Neural cell (in vitro differentiated cells): ENCODE data around the gene ITGB6.

Experiments
- MXI1 ChIP-seq: fragments of 450-650 bp; conservative IDR thresholded peaks from 2 replicates; pipeline ENCODE4 v1.6.1; 2014; ENCODE audit warnings: antibody characterized with exemption, mild to moderate bottlenecking; ENCODE audit not compliant: poor library complexity, severe bottlenecking
- POLR2AphosphoS5 ChIP-seq: IDR thresholded peaks from 2 replicates; pipeline ENCODE4 v1.6.1; 2012
- TAF1 ChIP-seq: IDR thresholded peaks from 2 replicates; pipeline ENCODE4 v1.6.1; 2012; ENCODE audit warnings: low read depth
- TF ChIP-seq, protein P1 (sequence below): fragments of 450-650 bp; IDR thresholded peaks from 2 replicates; pipeline ENCODE4 v1.5.1; 2014; ENCODE audit warnings: antibody characterized with exemption, mild to moderate bottlenecking, moderate library complexity; ENCODE audit not compliant: poor library complexity, severe bottlenecking

DNA sequence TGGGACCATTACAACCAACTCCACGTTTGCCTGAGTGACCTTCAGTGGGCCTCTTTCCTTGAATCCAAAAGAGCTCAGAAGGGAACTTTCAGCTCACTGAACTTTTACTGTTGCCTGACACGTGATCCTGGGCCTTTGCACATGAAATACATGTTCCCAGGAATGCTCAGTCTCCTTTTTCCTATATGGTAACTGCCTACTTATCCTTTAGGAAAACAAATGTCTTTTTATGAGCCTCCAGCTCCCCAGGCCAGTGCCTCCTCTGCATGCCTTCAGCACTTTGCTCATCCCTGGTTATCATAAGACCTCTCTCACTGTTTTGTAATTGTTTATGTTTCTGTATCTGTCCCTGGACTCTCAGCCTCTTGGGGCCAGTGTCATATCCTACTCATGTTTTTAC lies 142.7 kb downstream of the ITGB6 start:
- TF ChIP-seq POLR2AphosphoS5, result no peak
- TF ChIP-seq, protein P1, sequence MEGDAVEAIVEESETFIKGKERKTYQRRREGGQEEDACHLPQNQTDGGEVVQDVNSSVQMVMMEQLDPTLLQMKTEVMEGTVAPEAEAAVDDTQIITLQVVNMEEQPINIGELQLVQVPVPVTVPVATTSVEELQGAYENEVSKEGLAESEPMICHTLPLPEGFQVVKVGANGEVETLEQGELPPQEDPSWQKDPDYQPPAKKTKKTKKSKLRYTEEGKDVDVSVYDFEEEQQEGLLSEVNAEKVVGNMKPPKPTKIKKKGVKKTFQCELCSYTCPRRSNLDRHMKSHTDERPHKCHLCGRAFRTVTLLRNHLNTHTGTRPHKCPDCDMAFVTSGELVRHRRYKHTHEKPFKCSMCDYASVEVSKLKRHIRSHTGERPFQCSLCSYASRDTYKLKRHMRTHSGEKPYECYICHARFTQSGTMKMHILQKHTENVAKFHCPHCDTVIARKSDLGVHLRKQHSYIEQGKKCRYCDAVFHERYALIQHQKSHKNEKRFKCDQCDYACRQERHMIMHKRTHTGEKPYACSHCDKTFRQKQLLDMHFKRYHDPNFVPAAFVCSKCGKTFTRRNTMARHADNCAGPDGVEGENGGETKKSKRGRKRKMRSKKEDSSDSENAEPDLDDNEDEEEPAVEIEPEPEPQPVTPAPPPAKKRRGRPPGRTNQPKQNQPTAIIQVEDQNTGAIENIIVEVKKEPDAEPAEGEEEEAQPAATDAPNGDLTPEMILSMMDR, result no peak
- no peak for TF ChIP-seq TAF1
- no peak for TF ChIP-seq MXI1
